Ascending aorta (tissue), 2 donors: Measurements from ENCODE around the gene LRIG2. TPM values are rescaled to one million over a fixed set of nuclear protein-coding genes. Genes with fewer than 3 reads are reported as not detected.
A peak's percentile ranks its signal among the peaks of the same experiment; 100 is the strongest.
"Not testable (repeated sequence)": the region's sequence is repeated elsewhere in the genome, so short reads cannot be mapped to it uniquely, and the experiment has no call there.

ENCODE experiments used
- DNase-seq, 2 donors: peaks; one replicate each; pipeline ENCODE4 v3.0.0-alpha.2; 2019; ENCODE audit warnings: low spot score in 2 of 2
- H3K27ac ChIP-seq, 2 donors: fragments of 200-600 bp; sonication (generic); one replicate each; pipeline ENCODE4 v1.5.1; 2016 to 2017; ENCODE audit warnings: mild to moderate bottlenecking in 1 of 2
- H3K27me3 ChIP-seq: fragments of 200-600 bp; sonication (generic); one replicate; pipeline ENCODE4 v1.5.1; 2017
- H3K36me3 ChIP-seq, 2 donors: fragments of 200-600 bp; sonication (generic); one replicate each; pipeline ENCODE4 v1.5.1; 2016
- H3K4me1 ChIP-seq, 2 donors: fragments of 200-600 bp; sonication (generic); one replicate each; pipeline ENCODE4 v1.5.1; 2016 to 2017; ENCODE audit warnings: mild to moderate bottlenecking in 1 of 2
- H3K4me3 ChIP-seq, 2 donors: fragments of 200-600 bp; sonication (generic); one replicate each; pipeline ENCODE4 v1.5.1; 2016 to 2017; ENCODE audit warnings: mild to moderate bottlenecking in 1 of 2
- H3K9me3 ChIP-seq, 2 donors: fragments of 200-600 bp; sonication (generic); one replicate each; pipeline ENCODE4 v1.5.1; 2016
- intact Hi-C: fragments of 100-400 bp; cut with DNase I; formaldehyde crosslinking; loops from one replicate; pipeline ENCODE4 v1.15.1; 2023
- total RNA-seq: library from RNA; depleted of rRNA; stranded (reverse); fragments of >200 nt; gene quantifications from one replicate; pipeline ENCODE4 v1.1.0, GENCODE V29; 2016
- TF ChIP-seq, protein P1 (sequence below), 3 experiments: fragments of 200-600 bp in 2 of 3; fragments of 450-650 bp in 1 of 3; sonication (generic) in 2 of 3; IDR thresholded peaks; one replicate each; pipeline ENCODE4 v1.5.1; 2016 to 2019; ENCODE audit warnings: antibody characterized with exemption in 3 of 3, mild to moderate bottlenecking in 1 of 3, moderate library complexity in 1 of 3

LRIG2 gene
- total RNA-seq, 1 donor from 2014 or later: 16.1 TPM

DNA sequence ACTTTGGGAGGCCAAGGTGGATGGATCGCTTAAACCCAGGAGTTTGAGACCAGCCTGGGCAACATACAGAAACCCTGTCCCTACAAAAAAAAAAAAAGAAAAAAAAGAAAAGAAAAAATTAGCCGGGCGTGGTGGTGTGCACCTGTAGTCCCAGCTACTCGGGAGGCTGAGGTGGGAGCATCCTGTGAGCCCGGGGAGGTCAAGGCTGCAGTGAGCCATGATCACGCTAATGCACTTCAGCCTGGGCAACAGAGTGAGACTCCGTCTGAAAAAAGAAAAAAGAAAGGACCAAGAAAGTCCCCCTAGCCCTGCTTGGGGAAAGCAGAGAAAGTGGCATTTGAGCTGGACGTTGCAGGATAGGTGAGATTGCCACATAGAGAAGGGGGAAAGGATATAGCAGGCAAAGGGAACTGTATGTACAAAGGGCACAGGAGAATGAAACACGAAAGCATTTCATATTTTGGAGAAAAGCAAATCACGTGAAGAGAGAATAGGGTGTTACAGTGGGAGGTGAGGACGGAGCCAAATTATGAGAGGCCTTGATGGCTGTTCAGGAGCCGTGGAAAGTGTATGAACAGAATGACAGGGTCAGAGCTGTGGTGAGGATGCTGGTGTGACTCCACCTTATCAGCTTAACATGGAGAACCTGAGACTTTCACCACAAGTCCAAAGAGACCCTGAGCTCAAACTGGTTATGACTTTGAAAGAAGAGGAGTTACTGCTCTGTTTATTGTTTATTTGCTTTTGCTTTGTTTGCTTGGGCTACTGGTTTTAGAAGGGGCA is 19.5 kb upstream of the LRIG2 start:
- TF ChIP-seq, protein P1, sequence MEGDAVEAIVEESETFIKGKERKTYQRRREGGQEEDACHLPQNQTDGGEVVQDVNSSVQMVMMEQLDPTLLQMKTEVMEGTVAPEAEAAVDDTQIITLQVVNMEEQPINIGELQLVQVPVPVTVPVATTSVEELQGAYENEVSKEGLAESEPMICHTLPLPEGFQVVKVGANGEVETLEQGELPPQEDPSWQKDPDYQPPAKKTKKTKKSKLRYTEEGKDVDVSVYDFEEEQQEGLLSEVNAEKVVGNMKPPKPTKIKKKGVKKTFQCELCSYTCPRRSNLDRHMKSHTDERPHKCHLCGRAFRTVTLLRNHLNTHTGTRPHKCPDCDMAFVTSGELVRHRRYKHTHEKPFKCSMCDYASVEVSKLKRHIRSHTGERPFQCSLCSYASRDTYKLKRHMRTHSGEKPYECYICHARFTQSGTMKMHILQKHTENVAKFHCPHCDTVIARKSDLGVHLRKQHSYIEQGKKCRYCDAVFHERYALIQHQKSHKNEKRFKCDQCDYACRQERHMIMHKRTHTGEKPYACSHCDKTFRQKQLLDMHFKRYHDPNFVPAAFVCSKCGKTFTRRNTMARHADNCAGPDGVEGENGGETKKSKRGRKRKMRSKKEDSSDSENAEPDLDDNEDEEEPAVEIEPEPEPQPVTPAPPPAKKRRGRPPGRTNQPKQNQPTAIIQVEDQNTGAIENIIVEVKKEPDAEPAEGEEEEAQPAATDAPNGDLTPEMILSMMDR (IDR thresholded peaks at IDR 0.05): no peak
- intact Hi-C loops: no loop called here

DNA sequence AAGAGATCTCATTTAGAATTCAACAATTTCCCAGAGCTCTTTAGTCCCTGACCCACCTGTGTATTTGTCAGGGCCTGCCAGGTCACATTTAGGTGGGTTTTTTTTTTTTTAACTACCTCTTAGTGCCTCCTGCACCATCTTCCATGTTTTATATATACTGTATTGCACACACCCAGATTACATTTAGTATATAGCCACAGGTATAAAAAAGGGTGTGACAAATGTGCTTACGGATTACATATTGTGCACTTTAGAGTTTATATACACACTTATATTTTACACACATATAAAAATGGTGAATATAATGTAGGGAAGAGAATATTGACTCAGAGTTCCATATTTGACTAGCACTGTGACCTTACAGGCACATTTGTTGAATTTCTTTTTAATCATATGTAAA is 17.4 kb upstream of the LRIG2 start:
- H3K4me3 ChIP-seq: no peak overlapping the region
- no peak for DNase-seq
- no peaks in the 10 kb centered on the region for H3K36me3 ChIP-seq
- H3K4me1 ChIP-seq: no peaks in the 10 kb centered on the region
- TF ChIP-seq, protein P1 (IDR thresholded peaks at IDR 0.05): no peak
- no peak overlapping the region for H3K27ac ChIP-seq
- no peaks in the 10 kb centered on the region for H3K27me3 ChIP-seq
- H3K9me3 ChIP-seq: no peaks in the 10 kb centered on the region
- intact Hi-C loops: no loop called here

More for the DNA sequence above, 19.5 kb upstream of the LRIG2 start:
- H3K4me1 ChIP-seq: no peaks in the 10 kb centered on the region
- DNase-seq: no peak
- H3K27me3 ChIP-seq: no peaks in the 10 kb centered on the region
- H3K27ac ChIP-seq: no peak overlapping the region
- H3K4me3 ChIP-seq: no peak overlapping the region
- H3K9me3 ChIP-seq: no peaks in the 10 kb centered on the region
- H3K36me3 ChIP-seq: no peaks in the 10 kb centered on the region

DNA sequence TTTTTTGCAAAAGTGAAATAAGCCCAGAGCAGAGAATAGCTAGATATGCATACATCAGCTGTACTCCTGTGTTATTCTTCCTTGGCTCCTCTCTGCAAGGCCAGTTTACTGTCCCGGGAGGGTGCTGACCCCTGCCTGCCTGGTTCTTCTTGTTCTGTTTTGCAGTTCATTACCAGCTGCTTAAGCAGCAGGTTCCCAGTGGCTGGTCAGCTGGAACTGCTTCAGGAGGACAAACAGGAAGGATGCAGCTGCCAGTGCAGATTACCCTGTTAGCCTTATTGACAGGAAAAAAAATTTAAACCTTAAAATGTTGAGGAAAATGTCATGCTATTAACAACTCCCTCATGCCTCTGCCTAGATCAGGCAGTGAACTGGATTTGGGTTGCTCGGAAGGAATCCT is 16.0 kb upstream of the LRIG2 start:
- TF ChIP-seq, protein P1 (IDR thresholded peaks at IDR 0.05): no peak
- Histone ChIP-seq H3K4me1 (no peaks in the 10 kb centered on the region), H3K9me3 (no peaks in the 10 kb centered on the region), H3K27ac (no peak overlapping the region), H3K36me3 (no peaks in the 10 kb centered on the region), H3K27me3 (no peaks in the 10 kb centered on the region), H3K4me3 (no peak overlapping the region)
- no peak for DNase-seq
- intact Hi-C loops: no loop called here

DNA sequence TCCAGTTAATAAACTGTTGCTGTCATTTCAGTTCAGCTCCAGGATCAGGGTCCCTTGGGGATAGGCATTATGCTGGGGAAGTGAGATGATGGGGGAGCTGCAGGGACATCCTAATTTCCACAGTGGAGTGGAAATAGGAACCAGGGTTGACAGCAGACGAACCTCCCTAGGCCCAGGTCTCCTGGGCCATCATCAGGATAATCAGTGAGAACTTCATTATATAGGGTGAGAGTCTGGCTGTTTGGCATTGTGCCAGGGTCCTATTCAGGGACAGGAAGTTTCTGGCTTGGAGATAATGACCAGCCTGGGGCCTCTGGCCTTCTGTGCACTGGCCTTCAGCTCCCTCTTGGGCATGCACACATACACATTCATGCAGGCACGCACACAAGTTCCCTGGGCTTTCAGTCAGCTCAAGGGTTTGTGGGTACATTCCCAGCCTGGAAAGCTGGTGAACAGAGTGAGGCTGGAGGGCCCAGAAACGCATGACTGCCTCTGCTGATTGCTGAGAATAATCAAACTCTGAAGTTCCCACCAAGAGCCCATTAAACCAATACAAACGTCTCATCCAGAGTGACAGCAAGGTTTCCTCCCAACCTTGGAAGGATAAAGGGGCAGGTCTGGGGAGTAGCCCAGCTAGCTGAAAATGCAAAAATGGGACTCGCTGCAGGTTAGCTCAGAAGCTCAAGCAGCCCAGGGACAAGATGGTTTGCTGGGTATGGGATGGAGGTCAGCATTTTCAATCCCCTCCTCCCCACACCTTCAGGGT is 13.9 kb upstream of the LRIG2 start:
- Histone ChIP-seq H3K36me3 (no peaks in the 10 kb centered on the region), H3K27me3 (no peaks in the 10 kb centered on the region), H3K4me3 (no peak overlapping the region), H3K9me3 (no peaks in the 10 kb centered on the region), H3K27ac (no peak overlapping the region), H3K4me1 (no peaks in the 10 kb centered on the region)
- no peak for DNase-seq
- TF ChIP-seq, protein P1 (IDR thresholded peaks at IDR 0.05): no peak
- intact Hi-C loops: no loop called here

DNA sequence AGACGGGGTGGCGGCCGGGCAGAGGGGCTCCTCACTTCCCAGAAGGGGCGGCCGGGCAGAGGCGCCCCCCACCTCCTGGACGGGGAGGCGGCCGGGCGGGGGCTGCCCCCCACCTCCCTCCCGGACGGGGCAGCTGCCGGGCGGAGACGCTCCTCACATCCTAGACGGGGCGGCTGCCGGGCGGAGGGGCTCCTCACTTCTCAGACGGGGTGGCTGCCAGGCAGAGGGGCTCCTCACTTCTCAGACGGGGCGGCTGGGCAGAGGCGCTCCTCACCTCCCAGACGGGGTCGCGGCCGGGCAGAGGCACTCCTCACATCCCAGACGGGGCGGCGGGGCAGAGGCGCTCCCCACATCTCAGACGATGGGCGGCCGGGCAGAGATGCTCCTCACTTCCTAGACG is 9.5 kb upstream of the LRIG2 start:
- DNase-seq, H3K4me3 ChIP-seq, intact Hi-C loops, H3K36me3 ChIP-seq, H3K4me1 ChIP-seq, H3K9me3 ChIP-seq, H3K27ac ChIP-seq, H3K27me3 ChIP-seq: not testable (repeated sequence)

DNA sequence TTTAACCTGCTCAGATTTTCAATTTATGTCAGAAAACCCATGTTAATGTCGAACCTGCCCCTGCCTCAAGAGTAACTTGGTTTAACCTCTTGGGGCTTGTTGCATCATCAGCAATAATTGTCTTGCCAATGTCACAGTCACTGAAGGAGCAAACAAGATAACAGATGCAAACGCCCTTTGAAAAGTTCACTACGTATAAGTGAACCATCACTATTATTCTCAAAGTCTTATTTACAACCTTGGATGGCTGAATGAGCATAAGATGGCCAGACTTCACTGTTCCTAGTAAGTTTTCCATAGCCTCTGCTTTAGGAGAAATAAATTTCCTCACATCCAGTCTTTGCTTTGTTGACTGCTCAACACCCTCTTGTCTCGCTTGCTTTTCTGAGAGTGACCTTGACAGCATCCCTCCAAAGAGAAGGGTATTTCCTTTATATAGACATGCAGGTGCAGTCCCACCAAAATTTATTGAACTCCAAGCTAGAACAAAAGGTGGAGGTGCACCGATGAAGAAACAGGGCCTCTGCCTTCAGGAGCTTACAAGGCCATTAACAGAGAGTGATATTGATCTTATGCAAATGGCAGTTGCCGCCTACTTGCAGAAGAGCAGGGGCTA is 749 bp upstream of the LRIG2 start:
- peak overlapping the region; percentile 84 for H3K27ac ChIP-seq
- H3K9me3 ChIP-seq: no peaks in the 10 kb centered on the region
- peak overlapping the region; percentile 63 to 79 for H3K4me3 ChIP-seq
- H3K4me1 ChIP-seq: peaks cover 3 to 8% of the 10 kb centered on the region in 2 donors
- no peaks in the 10 kb centered on the region for H3K27me3 ChIP-seq
- TF ChIP-seq, protein P1 (IDR thresholded peaks at IDR 0.05): no peak
- no peak for DNase-seq
- intact Hi-C loops: loop anchor here (2.0 to 10.0 kb wide), 3 partner anchors 117 to 355 kb away; partner anchors contain the start of genes MAGI3 and SLC16A1
- no peaks in the 10 kb centered on the region for H3K36me3 ChIP-seq
